Nephron progenitor cell (in vitro differentiated cells): ENCODE results near the gene MBLAC1.

Experiments used
- DNase-seq: peaks from one replicate; pipeline ENCODE4 v3.0.0; 2021
- H3K27ac Mint-ChIP-seq: 2 replicates; pipeline ENCODE4 v1.8.0; 2021; ENCODE audit warnings: mild to moderate bottlenecking, moderate library complexity, mixed read lengths
- H3K27me3 Mint-ChIP-seq: 2 replicates; pipeline ENCODE4 v1.8.0; 2021; ENCODE audit warnings: mild to moderate bottlenecking, low read depth, mixed read lengths; ENCODE audit not compliant: poor library complexity
- H3K36me3 Mint-ChIP-seq: 2 replicates; pipeline ENCODE4 v1.8.0; 2021; ENCODE audit warnings: low read depth, mixed read lengths
- H3K4me1 Mint-ChIP-seq: 2 replicates; pipeline ENCODE4 v1.8.0; 2021; ENCODE audit warnings: mixed read lengths
- H3K4me3 Mint-ChIP-seq: 2 replicates; pipeline ENCODE4 v1.8.0; 2021; ENCODE audit warnings: mild to moderate bottlenecking, moderate library complexity, mixed read lengths
- H3K9me3 Mint-ChIP-seq: 2 replicates; pipeline ENCODE4 v1.8.0; 2021; ENCODE audit warnings: mild to moderate bottlenecking, moderate library complexity, mixed read lengths
- TF ChIP-seq, protein P1 (sequence below): fragments of 200-600 bp; sonication (generic); IDR thresholded peaks from 2 replicates; pipeline ENCODE4 v1.5.0; 2021; ENCODE audit warnings: antibody characterized with exemption

MBLAC1 gene

DNA sequence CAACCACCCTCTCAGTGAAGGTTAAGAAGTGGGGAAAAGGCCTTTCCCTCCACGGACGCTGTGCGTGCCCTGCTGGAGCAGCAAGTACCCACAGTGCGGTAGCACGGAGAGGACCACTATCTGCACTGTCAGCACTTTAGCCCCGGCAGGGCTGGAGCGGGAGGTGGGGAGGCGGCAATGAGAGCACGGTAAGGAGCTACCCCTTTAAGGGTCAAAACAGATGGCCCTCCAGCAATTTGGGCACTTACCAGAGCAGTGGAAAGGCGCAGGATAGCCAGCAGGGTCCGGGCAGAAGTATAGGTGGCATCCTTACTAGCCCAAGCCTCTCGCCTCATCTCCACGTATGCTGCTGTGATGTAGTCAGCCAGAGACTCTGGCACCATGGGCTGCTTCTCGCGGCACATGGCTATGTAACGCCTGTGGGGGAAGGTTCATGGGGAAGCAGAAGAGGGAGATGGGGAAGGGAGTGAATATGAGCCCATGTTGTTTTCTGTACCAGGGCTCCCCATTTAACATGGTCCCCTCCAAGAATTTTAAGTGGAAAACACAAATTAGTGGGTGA lies 32.8 kb upstream of the MBLAC1 start:
- peaks cover 90% of the 10 kb centered on the region for H3K36me3 Mint-ChIP-seq
- no peak for DNase-seq
- H3K27ac Mint-ChIP-seq: peak overlapping the region; percentile 87
- H3K4me3 Mint-ChIP-seq: no peak overlapping the region
- TF ChIP-seq, protein P1, sequence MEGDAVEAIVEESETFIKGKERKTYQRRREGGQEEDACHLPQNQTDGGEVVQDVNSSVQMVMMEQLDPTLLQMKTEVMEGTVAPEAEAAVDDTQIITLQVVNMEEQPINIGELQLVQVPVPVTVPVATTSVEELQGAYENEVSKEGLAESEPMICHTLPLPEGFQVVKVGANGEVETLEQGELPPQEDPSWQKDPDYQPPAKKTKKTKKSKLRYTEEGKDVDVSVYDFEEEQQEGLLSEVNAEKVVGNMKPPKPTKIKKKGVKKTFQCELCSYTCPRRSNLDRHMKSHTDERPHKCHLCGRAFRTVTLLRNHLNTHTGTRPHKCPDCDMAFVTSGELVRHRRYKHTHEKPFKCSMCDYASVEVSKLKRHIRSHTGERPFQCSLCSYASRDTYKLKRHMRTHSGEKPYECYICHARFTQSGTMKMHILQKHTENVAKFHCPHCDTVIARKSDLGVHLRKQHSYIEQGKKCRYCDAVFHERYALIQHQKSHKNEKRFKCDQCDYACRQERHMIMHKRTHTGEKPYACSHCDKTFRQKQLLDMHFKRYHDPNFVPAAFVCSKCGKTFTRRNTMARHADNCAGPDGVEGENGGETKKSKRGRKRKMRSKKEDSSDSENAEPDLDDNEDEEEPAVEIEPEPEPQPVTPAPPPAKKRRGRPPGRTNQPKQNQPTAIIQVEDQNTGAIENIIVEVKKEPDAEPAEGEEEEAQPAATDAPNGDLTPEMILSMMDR: no peak
- H3K9me3 Mint-ChIP-seq: no peaks in the 10 kb centered on the region
- peaks cover 3% of the 10 kb centered on the region for H3K27me3 Mint-ChIP-seq
- H3K4me1 Mint-ChIP-seq: peaks cover 63% of the 10 kb centered on the region

DNA sequence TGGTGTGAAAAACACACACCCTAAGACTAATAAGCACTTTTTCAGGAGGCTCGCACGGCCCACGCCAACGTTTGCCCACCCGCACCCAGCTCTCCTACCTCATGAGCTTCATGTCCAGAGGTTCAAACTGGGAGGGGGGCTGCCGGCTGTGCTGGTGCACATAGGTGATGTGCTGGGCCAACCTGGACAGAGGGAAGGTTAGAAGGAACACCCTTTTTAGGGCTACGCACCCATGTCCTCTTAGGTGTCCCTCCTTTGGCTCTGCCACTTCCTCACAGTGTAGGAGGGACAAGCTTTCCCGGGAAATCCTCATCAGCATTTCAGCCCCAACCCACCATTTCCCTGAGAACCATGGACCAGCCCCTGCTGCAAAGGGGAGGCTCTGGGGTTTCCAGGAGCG lies 31.5 kb upstream of the MBLAC1 start:
- Mint-ChIP-seq H3K9me3 (no peaks in the 10 kb centered on the region), H3K27ac (peak overlapping the region; percentile 93), H3K4me1 (peaks cover 65% of the 10 kb centered on the region), H3K27me3 (peaks cover 3% of the 10 kb centered on the region), H3K4me3 (no peak overlapping the region), H3K36me3 (peaks cover 95% of the 10 kb centered on the region)
- no peak for DNase-seq
- TF ChIP-seq, protein P1: no peak

DNA sequence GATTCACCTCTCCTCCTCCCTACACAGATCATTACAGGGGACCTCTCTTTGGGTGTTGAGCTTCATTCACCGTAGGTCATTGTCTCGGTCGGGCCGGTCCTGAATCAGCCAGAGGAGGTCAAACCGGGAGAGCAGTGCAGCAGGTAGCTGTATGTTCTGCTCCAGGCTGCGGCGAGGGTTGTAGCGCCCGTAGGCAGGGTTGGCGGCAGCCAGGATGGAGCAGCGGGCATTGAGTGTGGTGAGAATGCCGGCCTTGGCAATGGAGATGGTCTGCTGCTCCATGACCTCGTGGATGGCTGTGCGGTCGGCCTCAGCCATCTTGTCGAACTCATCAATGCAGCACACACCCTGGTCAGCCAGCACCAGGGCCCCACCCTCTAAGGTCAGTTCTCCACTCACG lies 31.1 kb upstream of the MBLAC1 start:
- H3K27ac Mint-ChIP-seq: peak overlapping the region; percentile 93
- DNase-seq: no peak
- H3K27me3 Mint-ChIP-seq: peaks cover 3% of the 10 kb centered on the region
- peaks cover 61% of the 10 kb centered on the region for H3K4me1 Mint-ChIP-seq
- TF ChIP-seq, protein P1: no peak
- no peaks in the 10 kb centered on the region for H3K9me3 Mint-ChIP-seq
- peaks cover 91% of the 10 kb centered on the region for H3K36me3 Mint-ChIP-seq
- no peak overlapping the region for H3K4me3 Mint-ChIP-seq

DNA sequence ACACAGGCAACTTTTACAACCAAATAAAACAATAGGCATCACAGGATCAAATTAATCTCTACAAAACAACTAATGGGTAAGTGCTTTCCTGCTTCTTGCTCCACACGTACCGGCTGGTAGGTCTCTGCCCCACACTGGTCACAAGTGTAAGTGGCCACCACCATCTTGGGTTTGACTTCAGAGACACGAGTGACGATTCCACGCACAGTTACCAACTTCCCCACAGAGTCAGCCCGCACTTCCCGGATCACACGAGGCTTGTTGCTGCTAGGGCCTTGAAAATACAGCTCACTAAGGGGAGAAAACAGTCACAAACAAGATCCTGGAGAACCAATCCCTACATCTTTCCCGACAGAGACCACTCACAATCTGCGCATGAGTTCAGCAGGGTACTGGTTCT lies 27.9 kb upstream of the MBLAC1 start:
- TF ChIP-seq, protein P1: no peak

DNA sequence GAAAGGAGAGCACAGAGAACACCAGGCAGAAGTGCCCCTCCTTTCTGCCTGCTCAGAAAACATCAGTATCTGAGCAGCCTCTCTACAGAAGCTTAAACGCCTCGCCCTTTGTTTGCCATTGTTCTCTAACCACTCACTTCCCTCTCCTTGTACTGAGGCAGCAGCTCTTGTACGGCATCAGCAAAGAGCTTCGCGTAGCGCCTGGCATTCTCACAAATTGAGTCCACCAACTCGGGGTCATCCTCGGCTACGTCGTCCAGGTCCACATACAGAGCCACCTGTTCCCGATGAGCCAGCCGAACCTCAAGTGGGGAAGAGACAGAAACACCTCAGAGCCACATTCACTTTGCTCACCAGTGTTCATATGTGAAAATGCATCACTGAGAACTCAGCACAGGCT lies 27.3 kb upstream of the MBLAC1 start:
- H3K27ac Mint-ChIP-seq: peak overlapping the region; percentile 98
- no peaks in the 10 kb centered on the region for H3K9me3 Mint-ChIP-seq
- DNase-seq: no peak
- peaks cover 10% of the 10 kb centered on the region for H3K27me3 Mint-ChIP-seq
- TF ChIP-seq, protein P1: no peak
- H3K4me1 Mint-ChIP-seq: peaks cover 66% of the 10 kb centered on the region
- H3K36me3 Mint-ChIP-seq: peaks cover 65% of the 10 kb centered on the region
- H3K4me3 Mint-ChIP-seq: peak overlapping the region; percentile 97

More for the DNA sequence above, 27.9 kb upstream of the MBLAC1 start:
- peak overlapping the region; percentile 97 for H3K4me3 Mint-ChIP-seq
- no peak for DNase-seq
- H3K27ac Mint-ChIP-seq: peak overlapping the region; percentile 98
- H3K4me1 Mint-ChIP-seq: peaks cover 64% of the 10 kb centered on the region
- H3K9me3 Mint-ChIP-seq: no peaks in the 10 kb centered on the region
- peaks cover 10% of the 10 kb centered on the region for H3K27me3 Mint-ChIP-seq
- peaks cover 68% of the 10 kb centered on the region for H3K36me3 Mint-ChIP-seq

DNA sequence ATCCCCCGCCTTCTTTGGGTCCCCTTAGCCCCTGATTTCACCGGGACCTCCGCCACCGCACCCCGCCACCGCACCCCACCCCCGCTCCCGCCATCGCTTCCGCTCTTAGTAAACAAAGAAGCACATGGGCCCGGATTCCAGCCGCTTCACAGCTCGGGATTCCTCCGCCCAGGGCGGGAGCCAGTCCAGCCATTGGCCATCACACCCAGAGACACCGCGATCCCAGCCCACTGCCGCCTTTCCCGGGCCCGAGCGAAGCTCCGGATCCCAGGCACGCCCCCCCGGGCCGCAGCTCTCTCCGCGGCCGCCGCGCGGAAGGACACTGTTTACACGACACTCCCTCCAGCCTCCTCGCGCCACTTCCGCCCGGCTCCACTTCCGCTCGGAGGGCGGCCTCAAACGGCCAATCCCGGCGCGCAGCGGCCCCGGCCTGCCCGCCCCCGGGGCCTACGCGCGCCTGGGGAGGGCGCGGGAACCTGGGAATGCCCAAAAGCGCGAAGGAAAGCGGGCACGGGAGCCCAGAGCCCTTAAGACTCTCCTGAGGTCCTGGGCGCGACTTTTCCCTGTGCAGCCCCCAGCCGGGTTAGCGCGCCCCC lies 26.2 kb upstream of the MBLAC1 start:
- Mint-ChIP-seq H3K9me3 (no peaks in the 10 kb centered on the region), H3K27me3 (peaks cover 13% of the 10 kb centered on the region), H3K27ac (peak overlapping the region; percentile 100), H3K4me3 (peak overlapping the region; percentile 97), H3K4me1 (peaks cover 65% of the 10 kb centered on the region), H3K36me3 (peaks cover 64% of the 10 kb centered on the region)
- TF ChIP-seq, protein P1: no peak
- peak; percentile 96 for DNase-seq
